ENCODE results near the gene STRA8.

STRA8 gene

GRCh38 chr7:135204876-135205275 lies 28.8 kb upstream of the STRA8 start:
- H3F3A ChIP-seq (ENCODE audit: insufficient read depth, low read length) = no peaks in the 10 kb centered on the region
- no peaks in the 10 kb centered on the region for H3K36me3 ChIP-seq (replicated peaks; ENCODE audit: insufficient read depth, low read length)
- no peaks in the 10 kb centered on the region for H3K27me3 ChIP-seq (replicated peaks; ENCODE audit: insufficient read depth, low read length)
- H3K79me2 ChIP-seq (ENCODE audit: low read length) = no peaks in the 10 kb centered on the region
- H3K4me2 ChIP-seq (ENCODE audit: low read depth, low read length) = no peak overlapping the region
- H3K9me3 ChIP-seq (replicated peaks; ENCODE audit: insufficient read depth, low read length) = no peaks in the 10 kb centered on the region
- no peak overlapping the region for H3K27ac ChIP-seq (ENCODE audit: low read length)
- H3K9me2 ChIP-seq (replicated peaks; ENCODE audit: insufficient read depth, low read length) = no peaks in the 10 kb centered on the region
- H2AFZ ChIP-seq (ENCODE audit: low read length) = no peak overlapping the region
- DNase-seq = no peak
- no peak overlapping the region for H3K4me3 ChIP-seq (ENCODE audit: low read length)
- no peak overlapping the region for H3K9ac ChIP-seq (ENCODE audit: low read length)
- no peaks in the 10 kb centered on the region for H4K20me1 ChIP-seq (ENCODE audit: insufficient read depth, low read length)
- H3K4me1 ChIP-seq (ENCODE audit: low read length) = peaks cover 7% of the 10 kb centered on the region; the same call in 1 of the 2 replicates
- TF ChIP-seq CTCF (IDR thresholded peaks at IDR 0.05; ENCODE audit: low read length) = no peak
- no peak for TF ChIP-seq EZH2 (optimal IDR thresholded peaks at IDR 0.05; ENCODE audit: low read depth, low read length)
- no peak for TF ChIP-seq EZH2phosphoT487 (IDR thresholded peaks at IDR 0.05; ENCODE audit: low read length)

GRCh38 chr7:135205850-135206249 lies 27.8 kb upstream of the STRA8 start:
- no peak overlapping the region for H3K4me3 ChIP-seq (ENCODE audit: low read length)
- TF ChIP-seq EZH2phosphoT487 (IDR thresholded peaks at IDR 0.05; ENCODE audit: low read length) (no peak), CTCF (IDR thresholded peaks at IDR 0.05; ENCODE audit: low read length) (no peak), EZH2 (optimal IDR thresholded peaks at IDR 0.05; ENCODE audit: low read depth, low read length) (no peak)
- no peak overlapping the region for H3K27ac ChIP-seq (ENCODE audit: low read length)
- no peaks in the 10 kb centered on the region for H3K36me3 ChIP-seq (replicated peaks; ENCODE audit: insufficient read depth, low read length)
- peaks cover 11% of the 10 kb centered on the region; the same call in 1 of the 2 replicates for H3K4me1 ChIP-seq (ENCODE audit: low read length)
- no peaks in the 10 kb centered on the region for H3K9me3 ChIP-seq (replicated peaks; ENCODE audit: insufficient read depth, low read length)
- H2AFZ ChIP-seq (ENCODE audit: low read length) = no peak overlapping the region
- H3K79me2 ChIP-seq (ENCODE audit: low read length) = no peaks in the 10 kb centered on the region
- H3F3A ChIP-seq (ENCODE audit: insufficient read depth, low read length) = no peaks in the 10 kb centered on the region
- no peaks in the 10 kb centered on the region for H3K27me3 ChIP-seq (replicated peaks; ENCODE audit: insufficient read depth, low read length)
- H3K9me2 ChIP-seq (replicated peaks; ENCODE audit: insufficient read depth, low read length) = no peaks in the 10 kb centered on the region
- no peaks in the 10 kb centered on the region for H4K20me1 ChIP-seq (ENCODE audit: insufficient read depth, low read length)
- no peak for DNase-seq
- no peak overlapping the region for H3K9ac ChIP-seq (ENCODE audit: low read length)
- H3K4me2 ChIP-seq (ENCODE audit: low read depth, low read length) = no peak overlapping the region

GRCh38 chr7:135206941-135207391 lies 26.7 kb upstream of the STRA8 start:
- Histone ChIP-seq H3K27ac (ENCODE audit: low read length) (no peak overlapping the region), H3K4me2 (ENCODE audit: low read depth, low read length) (no peak overlapping the region), H3K4me1 (ENCODE audit: low read length) (peaks cover 11% of the 10 kb centered on the region; the same call in 1 of the 2 replicates), H3K36me3 (replicated peaks; ENCODE audit: insufficient read depth, low read length) (no peaks in the 10 kb centered on the region), H3K9me3 (replicated peaks; ENCODE audit: insufficient read depth, low read length) (no peaks in the 10 kb centered on the region), H3K27me3 (replicated peaks; ENCODE audit: insufficient read depth, low read length) (no peaks in the 10 kb centered on the region), H3F3A (ENCODE audit: insufficient read depth, low read length) (0 out of 2 replicates have a peak, but pooled peaks cover 3% of the 10 kb centered on the region), H3K9me2 (replicated peaks; ENCODE audit: insufficient read depth, low read length) (no peaks in the 10 kb centered on the region), H3K9ac (ENCODE audit: low read length) (no peak overlapping the region), H4K20me1 (ENCODE audit: insufficient read depth, low read length) (no peaks in the 10 kb centered on the region), H3K4me3 (ENCODE audit: low read length) (no peak overlapping the region), H3K79me2 (ENCODE audit: low read length) (no peaks in the 10 kb centered on the region), H2AFZ (ENCODE audit: low read length) (no peak overlapping the region)
- TF ChIP-seq EZH2phosphoT487 (IDR thresholded peaks at IDR 0.05; ENCODE audit: low read length) (no peak), EZH2 (optimal IDR thresholded peaks at IDR 0.05; ENCODE audit: low read depth, low read length) (no peak), CTCF (IDR thresholded peaks at IDR 0.05; ENCODE audit: low read length) (no peak)
- no peak for DNase-seq

Data from MM.1S (cell line).